ENCODE data around the gene NUSAP1.
"Not testable (repeated sequence)": the region's sequence is repeated elsewhere in the genome, so short reads cannot be mapped to it uniquely, and the experiment has no call there.

NUSAP1 gene

DNA sequence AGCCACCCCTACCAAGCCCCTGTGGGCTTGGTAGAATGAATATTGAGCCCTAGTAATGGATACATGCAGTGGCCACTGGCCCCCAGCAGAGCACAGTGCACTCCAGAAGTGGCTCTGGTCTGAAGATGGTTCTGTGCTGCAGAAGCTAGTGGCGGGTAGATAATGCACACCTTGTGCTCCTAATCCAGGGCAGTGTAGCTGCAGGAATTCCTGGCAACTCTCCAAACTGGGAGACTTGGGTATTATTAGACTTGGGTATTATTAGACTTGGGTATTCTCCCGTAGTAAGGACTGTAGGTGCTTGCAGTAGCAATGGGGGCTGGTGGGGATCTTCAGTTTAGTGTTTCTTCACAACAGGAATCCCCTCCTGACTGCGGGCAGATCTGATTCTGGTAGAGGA lies 34.7 kb downstream of the NUSAP1 start:
- TF ChIP-seq BACH2 (CRISPR knock-in tag; IDR thresholded peaks at IDR 0.05; ENCODE audit: borderline replicate concordance) (no peak), PPARA (CRISPR knock-in tag; IDR thresholded peaks at IDR 0.05; ENCODE audit: borderline replicate concordance) (no peak), SNAI2 (CRISPR knock-in tag; IDR thresholded peaks at IDR 0.05) (no peak)
- ATAC-seq: no peak

DNA sequence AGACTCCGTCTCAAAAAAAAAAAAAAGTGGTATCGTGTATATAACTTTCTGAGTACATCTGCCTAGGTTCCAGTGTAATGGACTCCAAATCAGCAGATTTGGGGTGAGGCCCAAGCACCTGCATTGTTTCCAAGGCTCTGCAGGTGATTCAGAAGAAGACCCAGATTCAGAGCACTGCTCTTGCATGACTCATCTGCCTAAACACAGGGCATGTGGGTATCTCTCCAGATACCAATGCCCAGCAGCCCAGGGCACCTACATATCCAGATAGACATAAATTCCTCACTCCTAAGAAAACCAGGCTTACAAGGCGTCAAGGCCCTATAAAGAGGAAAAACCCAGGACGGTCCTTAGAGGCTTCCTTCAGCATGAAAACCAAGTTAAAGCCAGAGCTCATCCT lies 45.3 kb downstream of the NUSAP1 start:
- TF ChIP-seq ISL1 (CRISPR knock-in tag; IDR thresholded peaks at IDR 0.05) (no peak), CSRNP3 (CRISPR knock-in tag; IDR thresholded peaks at IDR 0.05) (no peak), ZFP3 (CRISPR knock-in tag; IDR thresholded peaks at IDR 0.05) (no peak), PPARA (CRISPR knock-in tag; IDR thresholded peaks at IDR 0.05; ENCODE audit: borderline replicate concordance) (no peak), SNAI2 (CRISPR knock-in tag; IDR thresholded peaks at IDR 0.05) (no peak), ZNF70 (CRISPR knock-in tag; IDR thresholded peaks at IDR 0.05) (no peak)
- TF ChIP-seq, protein P1, sequence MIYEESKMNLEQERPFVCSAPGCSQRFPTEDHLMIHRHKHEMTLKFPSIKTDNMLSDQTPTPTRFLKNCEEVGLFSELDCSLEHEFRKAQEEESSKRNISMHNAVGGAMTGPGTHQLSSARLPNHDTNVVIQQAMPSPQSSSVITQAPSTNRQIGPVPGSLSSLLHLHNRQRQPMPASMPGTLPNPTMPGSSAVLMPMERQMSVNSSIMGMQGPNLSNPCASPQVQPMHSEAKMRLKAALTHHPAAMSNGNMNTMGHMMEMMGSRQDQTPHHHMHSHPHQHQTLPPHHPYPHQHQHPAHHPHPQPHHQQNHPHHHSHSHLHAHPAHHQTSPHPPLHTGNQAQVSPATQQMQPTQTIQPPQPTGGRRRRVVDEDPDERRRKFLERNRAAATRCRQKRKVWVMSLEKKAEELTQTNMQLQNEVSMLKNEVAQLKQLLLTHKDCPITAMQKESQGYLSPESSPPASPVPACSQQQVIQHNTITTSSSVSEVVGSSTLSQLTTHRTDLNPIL (CRISPR knock-in tag; IDR thresholded peaks at IDR 0.05; ENCODE audit: low read depth): no peak
- ATAC-seq: no peak

GRCh38 chr15:41383974-41384749 lies 51.5 kb downstream of the NUSAP1 start:
- ATAC-seq: not testable (repeated sequence)

DNA sequence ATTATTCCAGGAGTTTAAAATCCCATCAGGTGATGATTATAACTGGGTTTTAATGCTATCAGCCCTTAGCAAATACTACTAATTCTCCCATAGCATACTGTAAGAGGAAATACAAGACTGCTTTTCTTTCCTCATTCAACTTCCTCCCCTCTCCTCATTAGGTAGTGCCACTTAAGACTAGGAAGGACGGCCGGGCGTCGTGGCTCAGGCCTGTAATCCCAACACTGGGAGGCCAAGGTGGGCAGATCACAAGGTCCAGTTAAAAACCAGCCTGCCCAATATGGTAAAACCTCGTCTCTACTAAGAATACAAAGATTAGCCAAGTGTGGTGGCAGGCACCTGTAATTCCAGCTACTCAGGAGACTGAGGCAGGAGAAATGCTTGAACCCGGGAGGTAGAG lies 55.0 kb downstream of the NUSAP1 start:
- ATAC-seq: no peak
- TF ChIP-seq, protein P2, sequence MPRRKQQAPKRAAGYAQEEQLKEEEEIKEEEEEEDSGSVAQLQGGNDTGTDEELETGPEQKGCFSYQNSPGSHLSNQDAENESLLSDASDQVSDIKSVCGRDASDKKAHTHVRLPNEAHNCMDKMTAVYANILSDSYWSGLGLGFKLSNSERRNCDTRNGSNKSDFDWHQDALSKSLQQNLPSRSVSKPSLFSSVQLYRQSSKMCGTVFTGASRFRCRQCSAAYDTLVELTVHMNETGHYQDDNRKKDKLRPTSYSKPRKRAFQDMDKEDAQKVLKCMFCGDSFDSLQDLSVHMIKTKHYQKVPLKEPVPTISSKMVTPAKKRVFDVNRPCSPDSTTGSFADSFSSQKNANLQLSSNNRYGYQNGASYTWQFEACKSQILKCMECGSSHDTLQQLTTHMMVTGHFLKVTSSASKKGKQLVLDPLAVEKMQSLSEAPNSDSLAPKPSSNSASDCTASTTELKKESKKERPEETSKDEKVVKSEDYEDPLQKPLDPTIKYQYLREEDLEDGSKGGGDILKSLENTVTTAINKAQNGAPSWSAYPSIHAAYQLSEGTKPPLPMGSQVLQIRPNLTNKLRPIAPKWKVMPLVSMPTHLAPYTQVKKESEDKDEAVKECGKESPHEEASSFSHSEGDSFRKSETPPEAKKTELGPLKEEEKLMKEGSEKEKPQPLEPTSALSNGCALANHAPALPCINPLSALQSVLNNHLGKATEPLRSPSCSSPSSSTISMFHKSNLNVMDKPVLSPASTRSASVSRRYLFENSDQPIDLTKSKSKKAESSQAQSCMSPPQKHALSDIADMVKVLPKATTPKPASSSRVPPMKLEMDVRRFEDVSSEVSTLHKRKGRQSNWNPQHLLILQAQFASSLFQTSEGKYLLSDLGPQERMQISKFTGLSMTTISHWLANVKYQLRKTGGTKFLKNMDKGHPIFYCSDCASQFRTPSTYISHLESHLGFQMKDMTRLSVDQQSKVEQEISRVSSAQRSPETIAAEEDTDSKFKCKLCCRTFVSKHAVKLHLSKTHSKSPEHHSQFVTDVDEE (CRISPR knock-in tag; IDR thresholded peaks at IDR 0.05): no peak
- no peak for TF ChIP-seq ISL1 (CRISPR knock-in tag; IDR thresholded peaks at IDR 0.05)
- no peak for TF ChIP-seq ZFP3 (CRISPR knock-in tag; IDR thresholded peaks at IDR 0.05)

DNA sequence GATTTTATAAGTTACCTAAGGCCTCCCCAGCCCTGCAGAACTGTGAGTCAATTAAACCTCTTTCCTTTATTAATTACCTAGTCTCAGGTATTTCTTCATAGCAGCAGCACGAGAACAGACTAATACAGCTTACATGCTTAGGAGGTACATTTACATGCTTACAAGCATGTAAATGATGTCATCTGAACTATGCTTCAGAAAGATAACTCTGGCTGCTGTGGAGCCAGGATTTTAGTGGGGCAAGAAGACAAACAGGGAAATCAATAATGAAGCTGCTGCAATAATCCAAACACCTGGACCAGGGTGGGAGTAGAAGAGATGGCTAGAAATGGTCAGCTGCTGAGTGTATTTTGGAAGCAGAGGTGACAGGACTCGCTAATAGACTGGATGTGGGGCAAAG lies 60.0 kb downstream of the NUSAP1 start:
- no peak for TF ChIP-seq ESRRG (CRISPR knock-in tag; IDR thresholded peaks at IDR 0.05)
- TF ChIP-seq, protein P2 (CRISPR knock-in tag; IDR thresholded peaks at IDR 0.05): no peak
- no peak for TF ChIP-seq CSDC2 (CRISPR knock-in tag; IDR thresholded peaks at IDR 0.05)
- no peak for TF ChIP-seq OSR1 (CRISPR knock-in tag; IDR thresholded peaks at IDR 0.05)
- no peak for TF ChIP-seq ARNTL (CRISPR knock-in tag; IDR thresholded peaks at IDR 0.05; ENCODE audit: borderline replicate concordance, low read depth)
- ATAC-seq: no peak

GRCh38 chr15:41394924-41395323 lies 62.2 kb downstream of the NUSAP1 start:
- TF ChIP-seq, protein P3, sequence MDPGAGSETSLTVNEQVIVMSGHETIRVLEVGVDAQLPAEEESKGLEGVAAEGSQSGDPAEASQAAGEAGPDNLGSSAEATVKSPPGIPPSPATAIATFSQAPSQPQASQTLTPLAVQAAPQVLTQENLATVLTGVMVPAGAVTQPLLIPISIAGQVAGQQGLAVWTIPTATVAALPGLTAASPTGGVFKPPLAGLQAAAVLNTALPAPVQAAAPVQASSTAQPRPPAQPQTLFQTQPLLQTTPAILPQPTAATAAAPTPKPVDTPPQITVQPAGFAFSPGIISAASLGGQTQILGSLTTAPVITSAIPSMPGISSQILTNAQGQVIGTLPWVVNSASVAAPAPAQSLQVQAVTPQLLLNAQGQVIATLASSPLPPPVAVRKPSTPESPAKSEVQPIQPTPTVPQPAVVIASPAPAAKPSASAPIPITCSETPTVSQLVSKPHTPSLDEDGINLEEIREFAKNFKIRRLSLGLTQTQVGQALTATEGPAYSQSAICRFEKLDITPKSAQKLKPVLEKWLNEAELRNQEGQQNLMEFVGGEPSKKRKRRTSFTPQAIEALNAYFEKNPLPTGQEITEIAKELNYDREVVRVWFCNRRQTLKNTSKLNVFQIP (CRISPR knock-in tag; IDR thresholded peaks at IDR 0.05; ENCODE audit: borderline replicate concordance, low read depth): no peak
- TF ChIP-seq BACH2 (CRISPR knock-in tag; IDR thresholded peaks at IDR 0.05; ENCODE audit: borderline replicate concordance): no peak
- no peak for TF ChIP-seq RARB (CRISPR knock-in tag; IDR thresholded peaks at IDR 0.05)
- no peak for TF ChIP-seq ZNF8 (CRISPR knock-in tag; IDR thresholded peaks at IDR 0.05)
- no peak for ATAC-seq

Data from SK-N-SH treated with all-trans-retinoic acid at 6 μM for 48 hours (cell line).